ENCODE results near the gene UXT. TPM values are rescaled to one million over a fixed set of nuclear protein-coding genes. Genes with fewer than 3 reads are reported as not detected.
A peak's percentile ranks its signal among the peaks of the same experiment; 100 is the strongest.

UXT gene
- total RNA-seq, 1 donor from 2014 or later = 64.3 TPM

DNA sequence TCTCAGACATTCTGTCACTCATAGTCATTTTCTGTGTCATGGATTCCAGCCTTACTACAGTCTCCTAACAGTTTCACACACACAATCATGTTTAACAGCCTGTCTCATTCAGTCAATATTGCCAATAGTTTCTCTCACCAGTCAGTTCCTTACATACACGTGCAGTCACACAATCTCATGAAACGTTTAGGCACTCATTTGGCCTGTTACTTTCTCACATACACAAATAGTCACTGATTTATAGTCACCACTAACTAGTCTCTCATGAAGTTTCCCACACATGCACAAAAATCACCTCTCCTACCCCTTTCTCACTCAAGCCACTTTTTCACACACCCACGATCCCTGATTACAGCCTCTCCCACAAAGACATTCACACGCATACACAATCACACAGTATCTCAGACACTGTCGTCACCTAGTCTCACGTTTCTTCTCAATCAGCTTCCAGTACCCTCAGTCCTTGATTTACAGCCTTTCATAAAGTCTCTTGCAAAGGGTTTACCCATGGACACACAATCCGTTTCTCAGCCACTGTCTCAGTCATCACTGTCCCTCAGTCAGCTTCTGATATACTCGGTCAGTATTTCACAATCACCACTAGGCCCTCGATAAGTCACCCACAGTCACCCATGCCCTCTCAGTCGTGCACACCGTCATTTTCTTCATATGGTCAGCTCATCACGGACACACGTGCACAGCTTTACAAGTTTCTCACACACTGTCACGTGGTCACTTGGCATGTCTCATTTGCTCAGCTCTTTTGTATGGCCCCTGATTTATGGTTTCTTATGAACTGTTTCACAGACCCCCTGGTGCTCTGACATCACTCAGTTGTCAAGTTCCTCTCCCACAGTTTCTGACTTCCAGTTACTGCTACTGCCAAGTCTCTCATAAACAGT is 25.0 kb downstream of the UXT start:
- Mint-ChIP-seq H3K27ac (ENCODE audit: unreplicated experiment) (no peak overlapping the region), H3K36me3 (ENCODE audit: unreplicated experiment) (no peaks in the 10 kb centered on the region), H3K9me3 (ENCODE audit: unreplicated experiment) (peaks cover 2% of the 10 kb centered on the region)

DNA sequence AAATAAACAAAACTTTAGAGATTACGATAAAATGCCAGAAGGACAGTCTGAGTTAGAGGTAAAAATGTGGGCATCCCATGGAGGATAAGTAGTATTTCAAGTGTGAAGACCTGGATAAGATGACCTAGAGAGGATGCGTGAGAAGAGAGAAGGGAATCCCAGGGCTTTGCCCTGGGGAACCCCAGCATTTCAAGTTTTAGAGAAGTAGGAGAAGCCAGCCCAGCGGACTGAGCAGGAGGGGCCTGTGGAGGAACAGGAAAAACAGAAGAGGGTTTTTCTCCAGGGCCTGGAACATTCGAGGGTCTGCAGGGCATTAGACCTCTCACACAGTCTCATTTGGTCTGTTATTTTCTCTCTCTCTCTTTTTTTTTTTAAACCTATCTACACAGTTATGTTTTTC is 26.3 kb downstream of the UXT start:
- Mint-ChIP-seq H3K4me1 (ENCODE audit: low read depth, unreplicated experiment) (no peaks in the 10 kb centered on the region), H3K4me3 (ENCODE audit: unreplicated experiment) (peak overlapping the region; percentile 16), H3K27me3 (ENCODE audit: unreplicated experiment) (no peaks in the 10 kb centered on the region), H3K36me3 (ENCODE audit: unreplicated experiment) (no peaks in the 10 kb centered on the region), H3K27ac (ENCODE audit: unreplicated experiment) (no peak overlapping the region), H3K9me3 (ENCODE audit: unreplicated experiment) (peaks cover 2% of the 10 kb centered on the region)
- no peak for TF ChIP-seq CTCF (IDR thresholded peaks at IDR 0.05; ENCODE audit: partially characterized antibody, unreplicated experiment)
- no peak for DNase-seq

More for the DNA sequence above, 25.0 kb downstream of the UXT start:
- no peak for TF ChIP-seq CTCF (IDR thresholded peaks at IDR 0.05; ENCODE audit: partially characterized antibody, unreplicated experiment)
- Mint-ChIP-seq H3K27me3 (ENCODE audit: unreplicated experiment) (no peaks in the 10 kb centered on the region), H3K4me1 (ENCODE audit: low read depth, unreplicated experiment) (no peaks in the 10 kb centered on the region), H3K4me3 (ENCODE audit: unreplicated experiment) (no peak overlapping the region)
- no peak for DNase-seq

DNA sequence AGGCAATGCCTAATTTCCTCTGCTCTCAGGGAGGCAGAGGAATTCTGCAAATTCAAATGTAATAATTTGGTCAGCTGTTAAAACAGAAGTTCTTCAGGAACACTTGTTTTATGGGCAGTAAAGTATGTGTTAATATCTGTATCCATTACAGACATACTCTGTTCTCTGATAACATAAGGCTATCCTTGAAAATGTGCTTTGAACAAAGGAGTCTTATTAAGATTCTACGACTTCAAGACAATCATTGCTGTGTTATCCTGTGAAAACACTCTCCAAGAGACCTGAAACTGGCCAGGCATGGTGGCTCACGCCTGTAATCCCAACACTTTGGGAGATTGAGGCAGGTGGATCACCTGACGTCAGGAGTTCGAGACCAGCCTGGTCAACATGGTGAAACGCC is 27.3 kb downstream of the UXT start:
- H3K36me3 Mint-ChIP-seq (ENCODE audit: unreplicated experiment) = no peaks in the 10 kb centered on the region
- H3K4me3 Mint-ChIP-seq (ENCODE audit: unreplicated experiment) = no peak overlapping the region
- H3K27ac Mint-ChIP-seq (ENCODE audit: unreplicated experiment) = no peak overlapping the region
- no peak for TF ChIP-seq CTCF (IDR thresholded peaks at IDR 0.05; ENCODE audit: partially characterized antibody, unreplicated experiment)
- H3K9me3 Mint-ChIP-seq (ENCODE audit: unreplicated experiment) = peaks cover 2% of the 10 kb centered on the region
- H3K27me3 Mint-ChIP-seq (ENCODE audit: unreplicated experiment) = no peaks in the 10 kb centered on the region
- no peak for DNase-seq
- H3K4me1 Mint-ChIP-seq (ENCODE audit: low read depth, unreplicated experiment) = no peaks in the 10 kb centered on the region

DNA sequence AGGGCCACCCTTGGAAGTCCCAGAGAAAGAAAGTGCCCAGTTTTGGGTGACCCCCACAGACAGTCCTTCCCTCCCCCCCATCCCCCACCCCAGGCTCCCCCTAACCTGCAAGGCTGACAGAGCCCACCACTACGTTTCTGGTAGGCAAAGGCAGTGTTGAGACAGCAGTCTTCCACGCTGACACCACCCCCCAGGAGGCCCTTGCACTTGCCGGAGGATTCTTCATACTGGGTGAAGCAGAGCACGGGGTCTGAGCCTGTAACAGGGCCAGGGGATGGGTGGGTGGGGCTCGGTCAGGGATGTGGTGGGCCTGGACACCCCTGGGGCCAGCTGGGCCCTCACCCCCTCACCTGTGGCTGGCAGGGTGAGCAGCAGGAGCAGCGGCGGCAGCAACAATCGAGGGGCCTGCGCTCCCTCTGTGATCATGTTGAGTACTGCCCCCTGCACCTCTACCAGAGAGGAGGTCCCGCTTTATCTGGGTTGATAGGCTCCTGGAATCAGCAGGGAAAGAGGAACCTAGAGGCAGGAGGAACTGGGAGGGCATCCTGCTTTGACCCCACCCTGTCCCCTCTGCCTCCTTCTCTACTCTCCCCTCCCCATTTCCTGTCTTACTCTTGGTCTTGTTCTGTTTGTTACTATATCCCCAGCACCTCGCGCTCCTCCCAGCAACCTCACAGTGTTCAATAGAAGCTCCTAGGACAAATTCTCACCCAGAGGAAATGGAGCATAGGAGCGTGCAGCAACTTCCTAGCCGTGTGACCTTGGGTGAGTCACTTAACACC is 29.4 kb downstream of the UXT start, which contains the start of gene CFP:
Gene CFP (minus strand): TSS at position 512 of the 782 bp plus-strand sequence. CDS start 86 bp downstream, at position 426.
- no peak for DNase-seq
- no peak within 1 kb of the TSS for H3K4me3 Mint-ChIP-seq (ENCODE audit: unreplicated experiment)
- H3K9me3 Mint-ChIP-seq (ENCODE audit: unreplicated experiment) = peaks cover 2% of the 10 kb centered on the region
- peaks cover 2% of the 10 kb centered on the region for H3K27me3 Mint-ChIP-seq (ENCODE audit: unreplicated experiment)
- TF ChIP-seq CTCF (IDR thresholded peaks at IDR 0.05; ENCODE audit: partially characterized antibody, unreplicated experiment) = no peak
- H3K4me1 Mint-ChIP-seq (ENCODE audit: low read depth, unreplicated experiment) = no peaks in the 10 kb centered on the region
- H3K27ac Mint-ChIP-seq (ENCODE audit: unreplicated experiment) = no peak within 1 kb of the TSS
- H3K36me3 Mint-ChIP-seq (ENCODE audit: unreplicated experiment) = no peaks in the 10 kb centered on the region

Measured in glutamatergic neuron (in vitro differentiated cells).